Measurements from ENCODE around the gene CSKMT.

Gene CSKMT

DNA sequence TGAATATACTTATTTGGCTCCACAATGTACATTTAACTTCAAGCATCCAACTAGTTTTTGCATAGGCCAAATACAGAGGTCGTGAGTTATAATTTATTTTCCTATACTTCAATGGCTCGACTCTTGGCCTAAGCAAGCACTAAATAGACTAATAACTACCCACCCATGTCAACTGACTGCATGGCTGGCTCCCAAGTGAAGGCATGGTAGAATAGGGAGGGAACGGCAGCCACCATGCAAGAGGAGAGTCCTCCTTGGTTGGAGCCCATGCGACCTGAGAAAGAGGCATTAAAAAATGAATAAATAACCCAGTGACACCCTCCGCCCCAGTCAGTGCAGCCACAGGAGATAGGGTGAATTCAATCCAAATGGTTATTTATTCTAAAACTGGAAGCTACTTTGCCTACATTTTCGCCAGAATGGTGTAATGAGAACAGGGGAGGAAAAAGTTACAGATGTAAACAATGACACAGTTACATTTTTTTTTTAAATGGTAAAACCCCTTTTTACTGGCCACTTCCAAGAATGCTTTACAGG is 47.2 kb downstream of the CSKMT start:
- no peak overlapping the region for H3K4me3 ChIP-seq (ENCODE audit: low read depth, low read length)
- no peak for DNase-seq (ENCODE audit: low read depth)
- TF ChIP-seq, protein P1, sequence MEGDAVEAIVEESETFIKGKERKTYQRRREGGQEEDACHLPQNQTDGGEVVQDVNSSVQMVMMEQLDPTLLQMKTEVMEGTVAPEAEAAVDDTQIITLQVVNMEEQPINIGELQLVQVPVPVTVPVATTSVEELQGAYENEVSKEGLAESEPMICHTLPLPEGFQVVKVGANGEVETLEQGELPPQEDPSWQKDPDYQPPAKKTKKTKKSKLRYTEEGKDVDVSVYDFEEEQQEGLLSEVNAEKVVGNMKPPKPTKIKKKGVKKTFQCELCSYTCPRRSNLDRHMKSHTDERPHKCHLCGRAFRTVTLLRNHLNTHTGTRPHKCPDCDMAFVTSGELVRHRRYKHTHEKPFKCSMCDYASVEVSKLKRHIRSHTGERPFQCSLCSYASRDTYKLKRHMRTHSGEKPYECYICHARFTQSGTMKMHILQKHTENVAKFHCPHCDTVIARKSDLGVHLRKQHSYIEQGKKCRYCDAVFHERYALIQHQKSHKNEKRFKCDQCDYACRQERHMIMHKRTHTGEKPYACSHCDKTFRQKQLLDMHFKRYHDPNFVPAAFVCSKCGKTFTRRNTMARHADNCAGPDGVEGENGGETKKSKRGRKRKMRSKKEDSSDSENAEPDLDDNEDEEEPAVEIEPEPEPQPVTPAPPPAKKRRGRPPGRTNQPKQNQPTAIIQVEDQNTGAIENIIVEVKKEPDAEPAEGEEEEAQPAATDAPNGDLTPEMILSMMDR (conservative IDR thresholded peaks at IDR 0.05; ENCODE audit: low read depth, low read length): no peak

- TF ChIP-seq, protein P1 (conservative IDR thresholded peaks at IDR 0.05; ENCODE audit: low read depth, low read length): no peak
- no peak overlapping the region for H3K4me3 ChIP-seq (ENCODE audit: low read depth, low read length)
- no peak for DNase-seq (ENCODE audit: low read depth)
These were observed 47.7 kb downstream of the CSKMT start for GRCh38 chr11:62712861-62713260.

DNA sequence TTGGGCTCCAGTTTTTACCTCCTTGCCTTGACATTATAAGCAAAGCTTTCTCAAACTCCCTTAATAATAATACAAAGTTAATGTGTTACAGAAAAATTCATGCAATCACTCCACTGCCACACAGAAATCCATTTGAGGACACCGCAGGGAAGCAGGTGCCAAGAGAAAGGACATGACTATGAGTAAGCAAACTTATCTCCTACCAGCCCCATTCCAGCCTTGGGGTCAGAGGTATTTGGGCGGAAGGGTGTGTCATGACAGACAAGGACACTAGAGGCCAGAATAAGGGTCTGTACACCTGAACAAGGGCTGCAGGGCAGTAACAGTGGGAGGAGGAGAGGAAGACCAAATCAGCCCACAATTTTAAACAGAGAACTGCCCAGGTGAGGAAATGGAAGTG is 48.2 kb downstream of the CSKMT start:
- TF ChIP-seq, protein P1 (conservative IDR thresholded peaks at IDR 0.05; ENCODE audit: low read depth, low read length): no peak
- DNase-seq (ENCODE audit: low read depth): no peak
- no peak overlapping the region for H3K4me3 ChIP-seq (ENCODE audit: low read depth, low read length)

GRCh38 chr11:62715150-62716130 is 50.3 kb downstream of the CSKMT start:
- no peak overlapping the region for H3K4me3 ChIP-seq (ENCODE audit: low read depth, low read length)
- TF ChIP-seq, protein P1 (conservative IDR thresholded peaks at IDR 0.05; ENCODE audit: low read depth, low read length): no peak
- DNase-seq (ENCODE audit: low read depth): no peak

DNA sequence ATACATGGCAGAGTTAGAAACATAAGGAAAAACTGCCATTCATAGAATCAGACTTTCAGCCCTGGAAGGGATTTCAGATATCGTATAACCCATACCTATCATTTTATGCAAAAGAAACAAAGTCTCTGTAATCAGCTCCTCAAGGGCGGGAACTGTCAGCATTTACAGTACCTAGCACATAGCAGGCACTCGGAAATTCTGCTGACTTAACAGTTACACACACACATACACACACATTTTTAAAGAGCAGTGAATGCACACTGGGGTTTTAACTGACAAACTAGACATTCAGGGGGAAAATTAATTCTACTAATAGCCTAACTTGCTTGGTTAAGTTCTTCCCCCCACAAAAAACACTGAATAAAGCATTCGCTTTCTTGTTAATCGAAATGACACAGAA is 51.1 kb downstream of the CSKMT start:
- no peak for DNase-seq (ENCODE audit: low read depth)
- H3K4me3 ChIP-seq (ENCODE audit: low read depth, low read length): no peak overlapping the region
- TF ChIP-seq, protein P1 (conservative IDR thresholded peaks at IDR 0.05; ENCODE audit: low read depth, low read length): no peak

- TF ChIP-seq, protein P1 (conservative IDR thresholded peaks at IDR 0.05; ENCODE audit: low read depth, low read length): no peak
- no peak overlapping the region for H3K4me3 ChIP-seq (ENCODE audit: low read depth, low read length)
- DNase-seq (ENCODE audit: low read depth): no peak
These were observed 51.7 kb downstream of the CSKMT start for GRCh38 chr11:62716816-62717215.
